Measurements from ENCODE around the gene SEC22A. TPM values are rescaled to one million over a fixed set of nuclear protein-coding genes. Genes with fewer than 3 reads are reported as not detected.

Gene SEC22A
- total RNA-seq, 2 experiments from 2014 or later = 19.1 to 21.6 TPM

GRCh38 chr3:123285479-123285878 is 83.7 kb downstream of the SEC22A start:
- POLR2A ChIA-PET = no interaction called here
- CTCF ChIA-PET = interaction anchor here (0.8 kb wide), 1 partner anchor 12 kb away, joined by 4 read pairs; no protein-coding TSS in a partner anchor

GRCh38 chr3:123285931-123286307 is 84.2 kb downstream of the SEC22A start:
- ChIA-PET POLR2A (interaction anchor here (0.7 kb wide), 1 partner anchor 41 kb away, joined by 3 read pairs; no protein-coding TSS in a partner anchor), CTCF (interaction anchor here (0.8 to 1.1 kb wide), 2 partner anchors 11 to 14 kb away, joined by 3 to 4 read pairs; no protein-coding TSS in a partner anchor)

- CTCF ChIA-PET = interaction anchor here (0.8 to 1.1 kb wide), 2 partner anchors 11 to 14 kb away, joined by 3 to 4 read pairs; no protein-coding TSS in a partner anchor
- POLR2A ChIA-PET = interaction anchor here (0.7 kb wide), 1 partner anchor 42 kb away, joined by 3 read pairs; no protein-coding TSS in a partner anchor
Observed at GRCh38 chr3:123286308-123287023, 84.7 kb downstream of the SEC22A start.

- ChIA-PET CTCF (no interaction called here), POLR2A (no interaction called here)
Observed at GRCh38 chr3:123287051-123287961, 85.6 kb downstream of the SEC22A start.

- CTCF ChIA-PET = no interaction called here
- POLR2A ChIA-PET = no interaction called here
Observed at GRCh38 chr3:123287962-123288302, 86.2 kb downstream of the SEC22A start.

- ChIA-PET CTCF (no interaction called here), POLR2A (no interaction called here)
Observed at GRCh38 chr3:123289391-123290106, 87.8 kb downstream of the SEC22A start.

- ChIA-PET CTCF (no interaction called here), POLR2A (no interaction called here)
Observed at GRCh38 chr3:123290107-123290930, 88.6 kb downstream of the SEC22A start.

- POLR2A ChIA-PET = no interaction called here
- CTCF ChIA-PET = no interaction called here
Observed at GRCh38 chr3:123290962-123291361, 89.2 kb downstream of the SEC22A start.

GRCh38 chr3:123291404-123291803 is 89.7 kb downstream of the SEC22A start:
- CTCF ChIA-PET = no interaction called here
- POLR2A ChIA-PET = no interaction called here

- ChIA-PET POLR2A (no interaction called here), CTCF (no interaction called here)
Observed at GRCh38 chr3:123292321-123293310, 90.9 kb downstream of the SEC22A start.

GRCh38 chr3:123294296-123294938 is 92.7 kb downstream of the SEC22A start:
- POLR2A ChIA-PET = no interaction called here
- CTCF ChIA-PET = no interaction called here

- CTCF ChIA-PET = no interaction called here
- POLR2A ChIA-PET = no interaction called here
Observed at GRCh38 chr3:123295171-123295900, 93.6 kb downstream of the SEC22A start.

GRCh38 chr3:123295901-123296250 is 94.1 kb downstream of the SEC22A start:
- ChIA-PET POLR2A (no interaction called here), CTCF (no interaction called here)

- CTCF ChIA-PET = interaction anchor here (1.3 kb wide), 1 partner anchor 10 kb away, joined by 4 read pairs; no protein-coding TSS in a partner anchor
- POLR2A ChIA-PET = no interaction called here
Observed at GRCh38 chr3:123296261-123296660, 94.5 kb downstream of the SEC22A start.

- CTCF ChIA-PET = interaction anchor here (1.3 kb wide), 1 partner anchor 11 kb away, joined by 4 read pairs; no protein-coding TSS in a partner anchor
Observed at GRCh38 chr3:123296836-123297626, 95.3 kb downstream of the SEC22A start.

GRCh38 chr3:123297627-123297899 is 95.8 kb downstream of the SEC22A start:
- ChIA-PET CTCF (interaction anchor here (1.3 kb wide), 1 partner anchor 12 kb away, joined by 4 read pairs; no protein-coding TSS in a partner anchor), POLR2A (no interaction called here)

More at GRCh38 chr3:123296836-123297626, 95.3 kb downstream of the SEC22A start:
- POLR2A ChIA-PET = no interaction called here

- POLR2A ChIA-PET = no interaction called here
- CTCF ChIA-PET = no interaction called here
Observed at GRCh38 chr3:123298903-123299302, 97.2 kb downstream of the SEC22A start.

Data from activated CD8-positive, alpha-beta memory T cell treated with anti-CD3 and anti-CD28 coated beads for 36 hours (primary cell).